IMR-90 (cell line): Measurements from ENCODE around the gene PTPRG.

Experiments used
- BHLHE40 ChIP-seq: fragments of 150-350 bp; IDR thresholded peaks from 2 replicates; pipeline ENCODE4 v1.6.1; 2016; ENCODE audit warnings: mild to moderate bottlenecking, low read depth, low read length
- CTCF ChIP-seq: conservative IDR thresholded peaks from 2 replicates; pipeline ENCODE4 v1.5.1; 2012; ENCODE audit warnings: mild to moderate bottlenecking, low read depth, low read length, improper control_type of control experiment
- FOS ChIP-seq: fragments of 150-350 bp; IDR thresholded peaks from 2 replicates; pipeline ENCODE4 v1.6.1; 2016; ENCODE audit warnings: low read depth, low read length
- POLR2A ChIP-seq: IDR thresholded peaks from 2 replicates; pipeline ENCODE4 v1.6.1; 2012; ENCODE audit warnings: mild to moderate bottlenecking, low read depth, low read length
- RAD21 ChIP-seq: IDR thresholded peaks from 2 replicates; pipeline ENCODE4 v1.6.1; 2012; ENCODE audit warnings: low read length, improper control_type of control experiment
- SMC3 ChIP-seq: fragments of 150-350 bp; IDR thresholded peaks from 2 replicates; pipeline ENCODE4 v1.6.1; 2016; ENCODE audit warnings: low read depth, mild to moderate bottlenecking, antibody characterized with exemption, low read length, moderate library complexity
- TF ChIP-seq, protein P1 (sequence below): fragments of 150-350 bp; IDR thresholded peaks from 2 replicates; pipeline ENCODE4 v1.6.1; 2017; ENCODE audit warnings: mild to moderate bottlenecking, antibody characterized with exemption, low read length, low read depth

DNA sequence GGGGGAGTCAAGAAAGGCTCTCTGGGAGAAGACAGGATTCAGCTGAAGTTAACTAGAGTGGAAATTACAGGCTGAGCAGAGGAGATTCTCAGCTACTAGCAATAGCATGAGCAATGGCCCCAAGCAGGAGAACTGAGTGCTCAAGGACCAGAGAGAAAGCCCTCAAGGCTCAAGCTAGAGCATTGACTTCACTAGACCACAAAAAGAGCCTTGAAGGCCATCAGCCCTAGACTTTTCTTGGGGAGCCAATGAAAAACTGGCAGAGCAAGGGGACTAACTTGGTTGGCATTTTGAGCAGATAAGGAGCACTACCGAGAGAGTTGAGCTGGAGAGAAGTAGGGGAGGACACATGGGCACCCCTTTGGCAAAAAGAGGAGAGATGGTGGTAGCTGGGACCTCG is 534.4 kb downstream of the PTPRG start:
- TF ChIP-seq CTCF (no peak), BHLHE40 (no peak), RAD21 (no peak), POLR2A (no peak), SMC3 (no peak), FOS (no peak)
- TF ChIP-seq, protein P1, sequence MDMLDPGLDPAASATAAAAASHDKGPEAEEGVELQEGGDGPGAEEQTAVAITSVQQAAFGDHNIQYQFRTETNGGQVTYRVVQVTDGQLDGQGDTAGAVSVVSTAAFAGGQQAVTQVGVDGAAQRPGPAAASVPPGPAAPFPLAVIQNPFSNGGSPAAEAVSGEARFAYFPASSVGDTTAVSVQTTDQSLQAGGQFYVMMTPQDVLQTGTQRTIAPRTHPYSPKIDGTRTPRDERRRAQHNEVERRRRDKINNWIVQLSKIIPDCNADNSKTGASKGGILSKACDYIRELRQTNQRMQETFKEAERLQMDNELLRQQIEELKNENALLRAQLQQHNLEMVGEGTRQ: no peak
